GM20431 (cell line): ENCODE data around the gene CLP1.
"Not testable (repeated sequence)": the region's sequence is repeated elsewhere in the genome, so short reads cannot be mapped to it uniquely, and the experiment has no call there.

Experiments used
- in situ Hi-C: fragments of 300-500 bp; cut with MseI, MboI; formaldehyde crosslinking; loops from one replicate; pipeline ENCODE4 v1.15.0; 2020; ENCODE audit warnings: low sequenced_read_pairs; ENCODE audit not compliant: unreplicated experiment

Gene CLP1

DNA sequence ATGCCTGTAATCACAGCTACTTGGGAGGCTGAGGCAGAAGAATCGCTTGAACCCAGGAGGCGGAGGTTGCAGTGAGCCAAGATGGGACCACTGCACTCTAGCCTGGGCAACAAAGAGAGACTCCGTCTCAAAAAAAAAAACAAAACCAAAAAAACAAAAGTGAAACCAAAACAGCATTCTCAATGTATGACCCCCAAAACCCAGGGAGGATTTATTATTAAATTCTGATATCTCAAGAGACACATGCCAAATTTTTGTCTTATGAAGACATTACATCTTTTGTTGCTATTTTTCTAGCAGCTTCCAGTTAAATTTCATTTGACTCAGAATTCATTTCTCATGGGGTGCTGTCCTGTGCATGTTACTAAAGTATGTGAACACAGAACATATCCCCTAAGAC, 4.9 kb upstream of the CLP1 start:
- in situ Hi-C loops, result loop anchor here (25.0 kb wide), 1 partner anchor 315 kb away; the partner anchor contains the start of genes P2RX3 and SSRP1

DNA sequence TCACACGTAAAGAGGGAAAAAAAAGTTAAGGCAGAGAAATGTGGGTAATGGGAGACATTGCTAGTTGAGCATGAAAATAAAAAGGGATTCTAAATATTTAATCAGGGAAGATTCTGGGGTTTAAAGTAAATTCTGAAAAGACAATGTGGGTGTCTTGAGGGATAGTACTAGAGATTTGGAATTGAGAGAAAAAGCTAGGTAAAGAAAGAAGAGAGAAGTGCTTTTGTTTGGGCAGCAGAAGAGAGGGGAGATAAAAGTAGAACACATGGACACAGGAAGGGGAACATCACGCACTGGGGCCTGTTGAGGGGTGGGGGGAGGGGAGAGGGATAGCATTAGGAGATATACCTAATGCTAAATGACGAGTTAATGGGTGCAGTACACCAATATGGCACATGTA, 4.4 kb upstream of the CLP1 start:
- in situ Hi-C loops, result loop anchor here (25.0 kb wide), 1 partner anchor 316 kb away; the partner anchor contains the start of genes P2RX3 and SSRP1

DNA sequence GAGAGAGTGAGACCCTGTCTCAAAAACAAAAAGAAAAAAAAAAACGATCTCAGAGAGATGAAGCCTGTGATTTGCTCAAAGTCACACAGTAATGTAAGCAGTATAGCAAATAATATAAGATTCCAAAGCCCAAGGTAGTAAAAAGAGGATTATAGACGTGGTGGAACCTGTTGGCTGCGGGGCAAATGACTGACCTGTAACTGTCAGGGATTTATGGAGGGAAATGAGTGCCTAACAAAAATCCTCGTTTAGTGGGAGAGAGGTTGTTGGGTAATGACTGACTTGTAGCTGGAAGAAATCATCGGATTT, 723 bp upstream of the CLP1 start:
- in situ Hi-C loops, result loop anchor here (25.0 kb wide), 1 partner anchor 320 kb away; the partner anchor contains the start of genes P2RX3 and SSRP1

DNA sequence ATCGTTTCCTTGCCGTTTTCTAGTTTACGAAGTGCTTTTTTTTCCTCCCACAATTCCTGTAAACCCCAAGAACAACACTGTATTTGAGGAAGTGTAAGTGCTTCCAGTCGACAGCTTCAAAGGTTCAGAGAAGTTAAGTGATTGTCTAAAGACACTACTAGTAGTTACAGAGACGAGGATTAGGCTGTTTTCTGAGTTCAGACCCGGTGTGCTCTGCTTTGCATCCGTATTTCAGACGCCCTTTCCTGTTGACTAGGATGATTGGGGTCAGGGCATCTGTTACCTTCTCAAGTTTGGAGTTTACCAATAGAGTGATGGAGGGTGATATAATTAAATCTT, 430 bp downstream of the CLP1 start:
- in situ Hi-C loops, result loop anchor here (25.0 kb wide), 1 partner anchor 321 kb away; the partner anchor contains the start of genes P2RX3 and SSRP1

DNA sequence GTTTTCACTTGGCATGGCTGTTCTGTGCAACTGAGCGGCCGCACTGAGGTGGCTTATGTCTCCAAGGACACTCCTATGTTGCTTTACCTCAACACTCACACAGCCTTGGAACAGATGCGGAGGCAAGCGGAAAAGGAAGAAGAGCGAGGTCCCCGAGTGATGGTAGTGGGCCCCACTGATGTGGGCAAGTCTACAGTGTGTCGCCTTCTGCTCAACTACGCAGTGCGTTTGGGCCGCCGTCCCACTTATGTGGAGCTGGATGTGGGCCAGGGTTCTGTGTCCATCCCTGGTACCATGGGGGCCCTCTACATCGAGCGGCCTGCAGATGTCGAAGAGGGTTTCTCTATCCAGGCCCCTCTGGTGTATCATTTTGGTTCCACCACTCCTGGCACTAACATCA, 2.1 kb downstream of the CLP1 start:
- in situ Hi-C loops, result loop anchor here (25.0 kb wide), 1 partner anchor 322 kb away; the partner anchor contains the start of genes P2RX3 and SSRP1

DNA sequence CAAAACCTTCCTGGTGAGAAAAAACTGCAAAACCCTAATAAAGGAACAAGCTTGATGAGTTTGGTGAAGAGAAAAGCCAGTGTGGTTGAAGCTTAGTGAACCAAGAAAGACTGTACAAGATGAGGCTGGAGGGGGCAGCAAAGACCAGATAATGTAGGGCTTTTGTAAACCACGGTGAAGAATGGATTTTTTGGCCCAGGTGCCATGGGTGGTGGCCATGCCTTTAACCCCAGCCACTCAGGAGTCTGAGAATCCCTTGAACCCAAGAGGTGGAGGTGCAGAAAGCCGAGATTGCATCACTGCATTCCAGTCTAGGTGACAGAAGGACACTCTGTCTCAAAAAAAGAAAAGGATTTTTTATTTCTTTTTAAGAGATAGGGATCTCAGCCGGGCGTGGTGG, 5.3 kb downstream of the CLP1 start:
- in situ Hi-C loops, result loop anchor here (25.0 kb wide), 1 partner anchor 326 kb away; the partner anchor contains the start of genes P2RX3 and SSRP1

DNA sequence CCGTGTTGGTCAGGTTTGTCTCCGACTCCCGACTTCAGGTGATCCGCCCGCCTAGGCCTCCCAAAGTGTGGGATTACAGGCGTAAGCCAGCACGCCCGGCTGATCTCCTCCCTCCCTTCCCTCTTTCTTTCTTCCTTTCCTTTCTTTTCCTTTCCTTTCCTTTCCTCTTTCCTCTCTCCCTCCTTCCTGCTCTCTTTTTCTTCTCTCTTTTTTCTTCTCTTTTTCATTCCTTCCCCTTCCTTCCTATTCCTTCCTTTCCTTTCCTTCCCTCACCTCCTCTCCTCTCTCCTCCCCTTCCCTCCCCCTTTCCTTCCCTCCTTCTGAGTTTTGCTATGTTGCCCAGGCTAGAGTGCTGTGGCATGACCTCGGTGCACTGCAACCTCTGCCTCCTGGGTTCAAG, 6.4 kb downstream of the CLP1 start:
- in situ Hi-C loops, result loop anchor here (25.0 kb wide), 1 partner anchor 327 kb away; the partner anchor contains the start of genes P2RX3 and SSRP1

DNA sequence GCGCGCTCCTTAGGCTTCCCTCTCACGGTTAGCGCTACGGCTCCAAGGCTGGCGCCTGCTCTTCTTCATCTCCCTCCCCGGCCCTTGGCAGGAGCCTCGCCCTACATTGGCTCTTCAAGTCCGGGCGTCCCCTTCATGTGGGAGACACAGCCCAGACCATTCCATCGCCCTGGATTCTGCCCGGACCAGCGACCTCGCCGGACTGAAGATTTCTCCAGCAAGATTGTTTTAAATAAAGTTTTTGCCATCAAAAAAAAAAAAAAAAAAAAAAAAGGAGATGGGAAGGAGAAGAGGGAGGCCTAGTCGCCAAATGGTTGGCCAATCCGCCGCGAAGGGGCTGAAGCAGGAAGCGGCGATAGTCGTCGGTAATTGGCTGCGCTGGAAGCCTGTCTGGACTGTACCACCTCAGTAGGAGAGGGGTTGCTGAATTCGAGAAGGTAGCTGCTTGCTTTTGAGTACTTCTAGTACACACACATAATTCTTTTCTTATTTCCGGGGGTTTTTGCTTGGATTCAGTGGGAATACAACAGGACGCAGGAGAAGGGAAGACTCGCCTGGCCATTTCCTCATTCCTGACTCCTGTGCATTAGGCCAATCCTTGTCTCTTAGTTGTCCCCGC, 9.7 kb downstream of the CLP1 start:
- in situ Hi-C loops, result loop anchor here (25.0 kb wide), 1 partner anchor 330 kb away; the partner anchor contains the start of genes P2RX3 and SSRP1

DNA sequence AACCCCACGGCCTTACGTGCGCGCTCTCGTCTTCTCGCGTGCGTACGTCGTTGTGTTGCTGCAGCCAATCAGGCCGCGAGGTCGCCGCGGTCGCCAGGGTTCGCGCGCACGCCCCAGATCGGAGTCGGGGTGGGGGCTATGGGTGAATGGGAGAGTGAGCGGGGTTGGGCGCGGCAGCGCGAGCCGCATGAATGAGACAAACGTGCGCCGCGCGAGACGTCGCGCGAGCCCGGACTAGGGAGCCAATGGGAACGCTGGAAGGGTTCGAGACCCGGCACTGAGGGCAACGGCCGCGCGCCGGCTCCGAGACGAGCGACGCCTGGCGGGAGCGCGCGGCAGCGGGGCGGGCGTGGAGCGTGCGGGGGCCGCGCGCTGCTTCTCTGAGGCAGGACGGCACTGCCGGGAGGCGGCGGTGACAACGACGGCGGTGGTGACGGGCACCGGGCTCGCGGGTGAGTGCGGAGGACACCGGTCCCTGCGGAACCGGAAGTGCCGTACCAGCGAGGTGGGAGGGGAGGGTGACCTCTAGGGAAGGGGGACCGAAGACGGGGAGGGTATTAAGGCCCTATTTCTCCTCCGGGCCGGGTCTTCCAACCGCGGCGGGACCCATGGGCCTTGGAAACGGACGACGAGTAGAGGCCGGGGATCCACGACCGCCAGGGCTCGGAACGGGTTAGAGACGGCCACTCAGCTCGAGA, 10.3 kb downstream of the CLP1 start, which contains the start of gene ZDHHC5:
Gene ZDHHC5, plus strand, starts transcription at position 379 of the 698 bp plus-strand sequence. CDS start 4,977 bp downstream, outside the sequence.
- in situ Hi-C loops, result loop anchor here (25.0 kb wide), 1 partner anchor 331 kb away; the partner anchor contains the start of genes P2RX3 and SSRP1

DNA sequence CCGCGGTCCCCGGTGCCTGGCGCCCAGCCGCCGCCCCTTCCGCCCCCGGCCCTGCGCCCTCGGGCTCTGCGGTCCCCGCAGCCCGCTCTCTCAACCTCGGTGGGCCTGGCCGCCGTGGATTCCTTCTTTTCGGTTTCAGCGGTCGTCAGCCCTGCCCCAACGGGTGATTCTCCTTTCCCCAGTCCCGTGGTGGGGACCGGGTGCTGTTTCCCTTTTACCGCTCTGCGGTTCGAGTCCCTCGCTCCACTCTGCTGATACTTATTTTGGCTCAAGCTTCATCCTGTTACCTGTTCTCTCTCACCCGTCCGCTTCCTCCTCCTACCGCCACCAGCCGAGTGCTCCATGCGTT, 10.8 kb downstream of the CLP1 start:
- in situ Hi-C loops, result loop anchor here (25.0 kb wide), 1 partner anchor 331 kb away; the partner anchor contains the start of genes P2RX3 and SSRP1

DNA sequence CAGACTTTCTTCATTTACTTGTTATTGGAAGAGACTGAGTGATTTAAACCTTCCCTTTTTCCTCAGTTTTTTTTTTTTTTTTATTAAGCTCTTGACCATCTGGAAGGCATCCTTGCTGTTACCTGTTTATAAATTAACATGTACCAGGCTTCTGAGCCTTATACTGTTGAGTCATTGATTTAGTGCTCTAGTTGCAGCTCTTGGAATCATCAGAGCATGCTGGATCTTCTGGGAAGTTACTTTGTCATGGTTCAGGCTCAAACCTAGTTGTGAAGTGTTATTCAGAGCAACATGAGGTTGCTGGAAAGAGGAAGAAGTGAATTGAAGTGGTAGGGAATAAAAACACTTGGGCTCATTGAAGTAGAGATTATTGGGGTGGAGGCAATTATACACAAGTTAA, 16.7 kb downstream of the CLP1 start:
- in situ Hi-C loops, result loop anchor here (25.0 kb wide), 1 partner anchor 337 kb away; the partner anchor contains the start of genes P2RX3 and SSRP1

DNA sequence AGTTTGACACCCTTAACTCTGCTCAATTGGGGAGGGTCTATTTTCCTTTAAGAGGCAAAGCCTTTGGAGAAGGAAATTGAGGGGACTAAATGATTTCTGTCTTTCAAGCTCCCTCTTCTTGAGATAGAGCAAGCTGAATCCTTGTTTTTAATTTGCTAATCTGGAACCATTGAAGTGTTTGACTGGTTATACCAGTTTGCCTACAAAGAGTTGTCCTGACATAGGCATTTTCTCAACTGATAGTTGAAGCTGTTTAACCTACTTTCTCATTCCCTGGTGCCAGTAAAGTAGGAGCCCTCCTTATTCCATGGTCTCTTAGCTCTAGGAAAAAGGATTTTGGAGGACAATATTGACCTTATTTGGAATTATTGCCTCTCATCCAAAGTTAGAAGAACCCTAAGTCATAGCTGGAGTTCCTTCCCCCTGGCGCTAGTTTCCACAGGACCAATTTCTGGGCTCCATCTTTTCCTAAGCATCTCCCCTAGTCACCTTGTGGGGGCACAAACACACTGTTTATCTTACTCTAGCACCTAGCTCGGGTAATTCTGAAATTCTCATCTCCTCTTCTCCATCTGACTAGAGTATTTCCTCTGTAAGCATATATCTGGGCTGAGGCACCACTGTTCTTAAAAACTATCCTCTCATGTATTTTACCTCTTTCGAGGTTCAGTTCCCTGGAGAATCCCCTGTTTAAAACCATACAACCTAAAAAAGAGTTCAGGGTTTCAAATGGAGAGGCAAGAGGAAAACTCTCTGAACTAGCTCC, 17.8 kb downstream of the CLP1 start:
- in situ Hi-C loops, result no loop called here

DNA sequence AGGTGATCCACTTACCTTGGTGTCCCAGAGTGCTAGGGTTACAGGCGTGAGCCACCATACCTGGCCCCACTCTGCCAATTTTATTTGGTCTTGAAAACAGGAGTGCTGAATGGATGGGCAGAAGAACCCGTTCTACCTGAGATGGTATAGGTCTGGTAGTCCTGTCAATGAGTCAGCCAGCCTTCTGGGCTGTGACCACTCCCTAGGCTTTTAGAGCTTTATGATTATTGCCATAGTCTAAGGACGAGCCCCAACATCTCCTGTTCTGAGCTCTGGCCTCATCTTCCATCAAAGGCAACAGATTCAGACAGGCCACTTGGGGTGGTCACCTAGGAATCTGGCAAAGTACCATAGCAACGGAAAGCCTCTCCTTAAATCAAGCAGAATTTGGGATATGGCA, 21.8 kb downstream of the CLP1 start:
- in situ Hi-C loops, result no loop called here

DNA sequence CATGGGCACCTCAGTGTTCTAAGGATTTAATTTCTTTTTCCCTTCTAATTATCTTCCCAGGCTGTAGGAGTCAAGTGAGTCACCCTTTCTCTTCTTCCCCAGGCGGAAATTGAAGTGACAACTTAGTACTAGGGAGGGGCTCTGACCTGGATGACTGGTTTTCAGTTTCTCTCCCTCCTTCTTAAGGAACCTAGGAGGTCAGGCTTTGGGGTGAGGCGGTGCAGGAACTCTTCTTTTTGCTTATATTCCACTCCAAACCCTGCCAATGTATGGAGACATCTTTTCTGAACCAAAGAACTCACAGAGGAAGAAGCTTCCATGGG, 23.0 kb downstream of the CLP1 start:
- in situ Hi-C loops, result no loop called here

DNA sequence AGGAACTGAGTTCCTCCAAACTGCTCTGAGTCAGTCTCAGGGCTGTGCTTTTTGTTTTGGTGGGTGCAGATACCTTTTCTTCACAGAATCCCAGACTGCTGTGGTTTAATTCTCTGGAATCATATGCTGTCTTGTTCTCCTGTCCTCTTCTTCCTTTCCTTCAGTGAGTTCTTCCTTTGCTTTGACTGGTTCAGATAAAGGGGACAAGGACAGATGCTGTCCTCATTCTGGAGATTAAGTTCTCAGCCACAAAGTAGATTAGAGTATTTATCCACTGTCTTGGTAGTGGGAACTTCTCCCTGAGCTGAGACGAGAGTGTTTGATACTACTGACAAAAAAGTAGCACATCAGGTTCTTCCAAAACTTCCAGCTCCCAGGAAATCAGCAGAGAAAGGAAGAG, 23.6 kb downstream of the CLP1 start:
- in situ Hi-C loops, result no loop called here

DNA sequence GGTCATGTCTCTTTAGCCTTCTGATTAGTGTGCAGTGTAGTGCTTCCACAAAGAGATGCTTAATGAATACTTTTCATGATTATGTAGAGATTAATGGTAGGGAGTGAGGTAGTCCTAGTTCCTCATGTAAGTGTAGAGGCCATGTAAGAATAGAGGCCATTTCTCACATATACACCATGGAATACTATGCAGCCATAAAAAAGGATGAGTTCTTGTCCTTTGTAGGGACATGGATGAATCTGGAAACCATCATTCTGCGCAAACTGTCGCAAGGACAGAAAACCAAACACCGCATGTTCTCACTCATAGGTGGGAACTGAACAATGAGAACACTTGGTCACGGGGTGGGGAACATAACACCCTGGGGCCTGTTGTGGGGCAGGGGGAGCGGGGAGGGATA, 32.9 kb downstream of the CLP1 start:
- in situ Hi-C loops, result not testable (repeated sequence)

DNA sequence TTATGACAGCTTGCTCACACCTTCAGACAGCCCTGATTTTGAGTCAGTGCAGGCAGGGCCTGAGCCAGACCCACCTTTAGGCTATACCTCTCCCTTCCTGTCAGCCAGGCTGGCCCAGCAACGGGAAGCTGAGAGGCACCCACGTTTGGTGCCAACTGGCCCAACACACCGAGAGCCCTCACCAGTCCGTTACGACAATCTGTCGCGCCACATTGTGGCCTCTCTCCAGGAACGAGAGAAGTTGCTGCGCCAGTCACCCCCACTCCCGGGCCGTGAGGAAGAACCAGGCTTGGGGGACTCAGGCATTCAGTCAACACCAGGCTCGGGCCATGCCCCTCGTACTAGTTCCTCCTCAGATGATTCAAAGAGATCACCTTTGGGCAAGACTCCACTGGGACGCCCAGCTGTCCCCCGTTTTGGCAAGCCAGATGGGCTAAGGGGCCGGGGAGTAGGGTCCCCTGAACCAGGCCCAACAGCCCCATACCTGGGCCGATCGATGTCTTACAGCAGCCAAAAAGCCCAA, 41.3 kb downstream of the CLP1 start:
- in situ Hi-C loops, result no loop called here

DNA sequence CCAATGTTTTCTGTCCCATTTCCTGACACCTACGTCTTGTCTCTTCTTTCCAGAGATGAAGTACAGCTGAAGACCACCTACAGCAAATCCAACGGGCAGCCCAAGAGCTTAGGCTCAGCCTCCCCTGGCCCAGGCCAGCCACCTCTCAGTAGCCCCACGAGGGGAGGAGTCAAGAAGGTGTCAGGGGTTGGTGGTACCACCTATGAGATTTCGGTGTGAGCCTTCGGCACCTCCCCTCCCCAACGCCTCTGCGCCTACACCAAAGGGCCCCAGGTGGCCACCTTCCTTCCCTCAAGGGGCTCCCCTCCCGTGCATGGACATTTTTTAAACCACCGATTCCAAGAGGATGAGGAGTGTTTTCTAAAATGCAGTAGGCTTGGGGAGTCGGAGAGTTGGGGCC, 42.3 kb downstream of the CLP1 start:
- in situ Hi-C loops, result no loop called here

DNA sequence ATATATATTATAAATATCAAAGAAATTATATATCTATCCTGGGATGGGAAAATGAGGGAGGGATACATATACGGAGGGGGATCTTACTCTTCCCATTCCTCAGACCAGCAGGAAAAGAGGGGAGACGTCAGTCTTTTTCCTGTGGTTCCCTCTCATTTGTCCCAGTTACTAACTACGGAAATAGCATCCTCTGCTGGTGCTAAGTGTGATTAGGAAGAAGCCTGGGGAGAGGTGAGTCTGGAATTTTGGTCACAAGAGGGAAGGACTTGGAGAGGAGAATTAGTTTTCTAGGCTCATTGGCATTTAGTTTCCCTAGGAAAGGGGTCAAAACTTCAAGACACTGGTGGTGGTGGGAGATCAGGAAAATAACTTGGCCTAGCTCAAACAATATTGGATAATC, 42.9 kb downstream of the CLP1 start:
- in situ Hi-C loops, result no loop called here

DNA sequence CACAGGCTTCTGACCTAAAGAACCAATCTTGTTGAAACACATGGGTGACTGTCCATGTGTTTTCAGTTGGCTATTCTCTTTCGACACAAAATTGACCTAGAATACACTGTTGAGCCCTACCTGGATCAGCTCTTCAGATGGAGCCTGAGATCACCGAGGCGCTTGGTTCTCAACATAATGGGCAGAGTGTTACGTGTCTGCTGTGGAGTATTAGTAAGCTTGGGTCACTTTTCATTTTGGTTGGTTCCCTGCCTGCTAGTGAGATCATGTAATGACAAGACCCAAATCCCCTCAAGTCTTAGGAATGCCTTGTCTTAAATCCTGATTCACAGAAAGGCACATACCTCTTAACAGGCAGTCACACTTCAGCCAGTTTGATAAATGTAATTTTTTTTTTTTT, 45.8 kb downstream of the CLP1 start:
- in situ Hi-C loops, result no loop called here
